Endothelial cell of umbilical vein (primary cell): Measurements from ENCODE around the gene CCDC195. TPM values are rescaled to one million over a fixed set of nuclear protein-coding genes. Genes with fewer than 3 reads are reported as not detected.
"Not testable (repeated sequence)": the region's sequence is repeated elsewhere in the genome, so short reads cannot be mapped to it uniquely, and the experiment has no call there.

ENCODE experiments used
- BruUV-seq: library from RNA; stranded (reverse); fragments of 400-500 nt; replicated peaks from 2 replicates; lab custom pipeline; 2021; lab: Mats Ljungman, UMichigan
- CTCF ChIA-PET: fragments of 300-600, 350-600 bp; sonication (Branson Sonifier 250); formaldehyde crosslinking; loops from one replicate; lab custom pipeline; 2021; ENCODE audit warnings: antibody characterized with exemption, inconsistent platforms; lab: Charles Lee
- POLR2A ChIA-PET: fragments of 300-600, 350-600 bp; sonication (Branson Sonifier 250); formaldehyde crosslinking; loops from one replicate; lab custom pipeline; 2021; ENCODE audit warnings: antibody characterized with exemption, inconsistent platforms; lab: Charles Lee
- DNase-seq: peaks from one replicate; pipeline ENCODE4 v3.0.0-alpha.2; 2011; ENCODE audit warnings: low read depth, low spot score
- FAIRE-seq: peaks from 2 replicates; lab custom pipeline; 2011; peaks lifted over from hg19 to GRCh38; lab: Jason Lieb, UNC
- H2AFZ ChIP-seq: 2 replicates; pipeline ENCODE4 v1.6.0; 2012; ENCODE audit warnings: low read depth, low read length, control low read depth, inconsistent platforms
- H3K27ac ChIP-seq: 2 replicates; pipeline ENCODE4 v1.5.1; 2011; ENCODE audit warnings: low read depth, mild to moderate bottlenecking, control low read depth, low read length, moderate library complexity; ENCODE audit not compliant: insufficient read depth
- H3K27me3 ChIP-seq, 2 experiments: 2 replicates each; pipeline versions ENCODE4 v1.6.0 to v1.6.1; 2011; ENCODE audit warnings: low read length in 2 of 2, mixed read lengths in 1 of 2; ENCODE audit not compliant: control insufficient read depth in 2 of 2, insufficient read depth in 2 of 2
- H3K36me3 ChIP-seq, 2 experiments: 2 replicates in 1 of 2; 3 replicates in 1 of 2; pipeline ENCODE4 v1.5.1; 2011; ENCODE audit warnings: low read length in 2 of 2, mild to moderate bottlenecking in 1 of 2, moderate library complexity in 1 of 2; ENCODE audit not compliant: control insufficient read depth in 2 of 2, insufficient read depth in 2 of 2; ENCODE audit errors: extremely low read depth in 1 of 2
- H3K4me1 ChIP-seq: 3 replicates; pipeline ENCODE4 v1.5.1; 2011; ENCODE audit warnings: mild to moderate bottlenecking, low read length; ENCODE audit not compliant: control insufficient read depth, insufficient read depth; ENCODE audit errors: extremely low read depth
- H3K4me2 ChIP-seq: 2 replicates; pipeline ENCODE4 v1.6.1; 2011; ENCODE audit warnings: low read length, control low read depth, mixed read lengths; ENCODE audit not compliant: insufficient read depth
- H3K4me3 ChIP-seq, 3 experiments: fragments of 200-600 bp in 1 of 3; sonication (generic), shearing (Covaris generic) in 1 of 3; replicated peaks in 1 of 3; 2 replicates each; pipeline ENCODE4 v1.5.1; 2011 to 2016; ENCODE audit warnings: control low read depth in 3 of 3, low read length in 3 of 3, mild to moderate bottlenecking in 2 of 3, inconsistent platforms in 1 of 3, low read depth in 1 of 3, moderate library complexity in 1 of 3; ENCODE audit not compliant: insufficient read depth in 1 of 3
- H3K79me2 ChIP-seq: 2 replicates; pipeline ENCODE4 v1.6.0; 2012; ENCODE audit warnings: low read length, inconsistent platforms; ENCODE audit not compliant: control insufficient read depth, insufficient read depth
- H3K9ac ChIP-seq: replicated peaks from 2 replicates; pipeline ENCODE3; 2011; ENCODE audit warnings: low read length, control low read depth; ENCODE audit not compliant: insufficient read depth; ENCODE audit errors: extremely low read depth
- H3K9me1 ChIP-seq: replicated peaks from 3 replicates; pipeline ENCODE4 v1.6.0; 2011; ENCODE audit warnings: mild to moderate bottlenecking, low read length; ENCODE audit not compliant: control insufficient read depth, insufficient read depth; ENCODE audit errors: extremely low read depth
- H3K9me3 ChIP-seq: replicated peaks from 2 replicates; pipeline ENCODE4 v1.5.1; 2012; ENCODE audit warnings: low read length, inconsistent platforms; ENCODE audit not compliant: control insufficient read depth, insufficient read depth
- H4K20me1 ChIP-seq: replicated peaks from 2 replicates; pipeline ENCODE3; 2011; ENCODE audit warnings: mild to moderate bottlenecking, low read length; ENCODE audit not compliant: control insufficient read depth, insufficient read depth; ENCODE audit errors: extremely low read depth
- CTCF ChIP-seq, 2 donors: IDR thresholded peaks; 1 replicate in 1 of 2; 2 replicates in 1 of 2; pipeline ENCODE4 v1.5.1; 2011; ENCODE audit warnings: low read length in 2 of 2, mild to moderate bottlenecking in 2 of 2, moderate library complexity in 2 of 2, control low read depth in 1 of 2, inconsistent platforms in 1 of 2, low read depth in 1 of 2; ENCODE audit not compliant: insufficient read depth in 1 of 2; ENCODE audit errors: extremely low read depth in 1 of 2
- EZH2 ChIP-seq: IDR thresholded peaks from 2 replicates; pipeline ENCODE4 v1.6.1; 2012; ENCODE audit warnings: borderline replicate concordance, low read depth, mild to moderate bottlenecking, moderate library complexity, low read length, inconsistent platforms; ENCODE audit not compliant: severe bottlenecking
- FOS ChIP-seq: IDR thresholded peaks from 2 replicates; pipeline ENCODE4 v1.6.1; 2011; ENCODE audit warnings: mild to moderate bottlenecking, low read length, moderate library complexity, borderline replicate concordance; ENCODE audit not compliant: insufficient read depth
- GATA2 ChIP-seq: IDR thresholded peaks from 2 replicates; pipeline ENCODE4 v1.7.0; 2011; ENCODE audit warnings: low read depth, mild to moderate bottlenecking, moderate library complexity, mixed read lengths, low read length; ENCODE audit not compliant: insufficient read length, insufficient read depth
- JUN ChIP-seq: IDR thresholded peaks from 2 replicates; pipeline ENCODE4 v1.6.1; 2011; ENCODE audit warnings: borderline replicate concordance, low read depth; ENCODE audit not compliant: insufficient read length, insufficient read depth
- MAX ChIP-seq: IDR thresholded peaks from 2 replicates; pipeline ENCODE4 v1.6.1; 2011; ENCODE audit not compliant: insufficient read depth, insufficient read length
- MYC ChIP-seq: IDR thresholded peaks from one replicate; pipeline ENCODE4 v1.6.1; 2011; ENCODE audit warnings: mild to moderate bottlenecking, low read depth, low read length
- POLR2A ChIP-seq: IDR thresholded peaks from 2 replicates; pipeline ENCODE4 v1.6.1; 2012; ENCODE audit warnings: low read depth, mild to moderate bottlenecking, control low read depth, low read length
- POLR2AphosphoS5 ChIP-seq: IDR thresholded peaks from 2 replicates; pipeline ENCODE4 v1.6.1; 2012; ENCODE audit warnings: low read depth, mild to moderate bottlenecking, control low read depth, low read length, moderate library complexity; ENCODE audit not compliant: insufficient read depth
- dilution Hi-C: fragments of 300-500 bp; cut with MboI; formaldehyde crosslinking; loops from one replicate; pipeline ENCODE4 v1.15.0; 2019; ENCODE audit warnings: low sequenced_read_pairs; ENCODE audit not compliant: extremely low pct_ligation_motif_present
- intact Hi-C: fragments of 100-400 bp; cut with micrococcal nuclease; formaldehyde crosslinking; loops from one replicate; pipeline ENCODE4 v1.10.0; 2022
- polyA plus RNA-seq, 4 experiments: library from polyadenylated mRNA; depleted of rRNA in 3 of 4; stranded (reverse) in 3 of 4; unstranded in 1 of 4; fragments of >200 nt; gene quantifications; 2 replicates each; pipeline versions ENCODE4 v1.2.1 to v1.2.3, GENCODE V29; 2011 to 2012; ENCODE audit warnings: missing spikeins in 1 of 4
- total RNA-seq: library from RNA; stranded (reverse); gene quantifications from 2 replicates; pipeline ENCODE4 v1.2.3, GENCODE V29; 2021

The CCDC195 gene
- total and polyA plus RNA-seq, 2 donors (not counting 3 experiments of a cell fraction or from before 2014, with no cell fraction given), result not detected

GRCh38 chr2:224666951-224667553 lies 49.1 kb downstream of the CCDC195 start:
- Histone ChIP-seq H3K27me3 (no peaks in the 10 kb centered on the region), H2AFZ (no peak overlapping the region), H3K27ac (no peak overlapping the region), H3K4me2 (no peak overlapping the region), H3K36me3 (no peaks in the 10 kb centered on the region), H3K79me2 (no peaks in the 10 kb centered on the region), H3K9me1 (no peaks in the 10 kb centered on the region), H3K4me3 (no peak overlapping the region), H3K4me1 (no peaks in the 10 kb centered on the region), H4K20me1 (no peaks in the 10 kb centered on the region), H3K9me3 (no peaks in the 10 kb centered on the region), H3K9ac (no peak overlapping the region)
- CTCF ChIA-PET, result no interaction called here
- dilution Hi-C loops, result no loop called here
- TF ChIP-seq MAX, result no peak
- TF ChIP-seq MYC, result no peak
- TF ChIP-seq GATA2, result no peak
- TF ChIP-seq CTCF (IDR thresholded peaks at IDR 0.05; ENCODE audit: extremely low read depth in 1 of 2, insufficient read depth in 1 of 2, low read depth in 1 of 2, low read length in 2 of 2), result no peak
- TF ChIP-seq POLR2A, result no peak
- TF ChIP-seq POLR2AphosphoS5, result no peak
- TF ChIP-seq FOS, result no peak
- TF ChIP-seq JUN, result no peak
- no peak for TF ChIP-seq EZH2
- BruUV-seq, result no TSS peak
- DNase-seq (no peak), FAIRE-seq (no peak)
- intact Hi-C loops, result no loop called here
- POLR2A ChIA-PET, result no interaction called here

- H3K9me3 ChIP-seq, H3K9ac ChIP-seq, H3K9me1 ChIP-seq, H3K27me3 ChIP-seq, H3K36me3 ChIP-seq, H3K27ac ChIP-seq, intact Hi-C loops, H3K4me1 ChIP-seq, CTCF ChIA-PET, DNase-seq, FAIRE-seq, POLR2A ChIA-PET, BruUV-seq, H3K4me2 ChIP-seq, H2AFZ ChIP-seq, H3K4me3 ChIP-seq, H4K20me1 ChIP-seq, dilution Hi-C loops, H3K79me2 ChIP-seq: not testable (repeated sequence)
These were observed 52.8 kb downstream of the CCDC195 start for GRCh38 chr2:224663322-224663721.

- H3K36me3 ChIP-seq, H3K4me1 ChIP-seq, BruUV-seq, H3K9me1 ChIP-seq, H3K4me2 ChIP-seq, H3K9ac ChIP-seq, DNase-seq, H4K20me1 ChIP-seq, dilution Hi-C loops, H3K27ac ChIP-seq, H3K4me3 ChIP-seq, H2AFZ ChIP-seq, H3K27me3 ChIP-seq, POLR2A ChIA-PET, H3K9me3 ChIP-seq, FAIRE-seq, H3K79me2 ChIP-seq, intact Hi-C loops: not testable (repeated sequence)
- CTCF ChIA-PET, result interaction anchor here (0.7 kb wide), 1 partner anchor 10 kb away, joined by 3 read pairs; no protein-coding TSS in a partner anchor
These were observed 54.5 kb downstream of the CCDC195 start for GRCh38 chr2:224661708-224662107.
